M059J (cell line): ENCODE results near the gene MAB21L4. TPM values are rescaled to one million over a fixed set of nuclear protein-coding genes. Genes with fewer than 3 reads are reported as not detected.

Experiments
- DNase-seq: peaks from one replicate; pipeline ENCODE4 v3.0.0-alpha.2; 2012; ENCODE audit warnings: low read depth
- total RNA-seq: library from RNA; depleted of rRNA; stranded (reverse); fragments of >200 nt; shearing (Covaris generic); gene quantifications from 2 replicates; pipeline ENCODE4 v1.2.3, GENCODE V29; 2014

Gene MAB21L4
- total RNA-seq, 1 experiment from 2014 or later, result not detected

DNA sequence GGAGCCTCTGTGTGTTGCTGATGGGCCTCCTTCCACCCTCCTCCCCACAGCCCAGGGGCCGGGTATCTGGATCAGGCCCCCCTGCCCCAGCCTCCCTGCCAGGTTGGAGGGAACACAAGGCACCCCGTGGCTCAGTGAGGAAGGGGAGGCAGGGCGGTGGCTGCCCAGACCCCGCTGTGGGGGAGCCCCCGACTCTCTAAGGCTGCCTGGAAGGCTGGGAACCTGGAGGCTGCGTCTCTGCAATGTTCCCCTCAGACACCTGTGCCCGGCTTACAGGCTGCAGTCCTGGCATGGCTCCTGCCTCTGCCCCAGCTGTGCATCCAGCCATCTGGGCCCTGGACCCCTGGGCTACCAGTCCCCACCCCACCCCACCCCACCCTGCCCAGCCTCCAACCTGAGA is 438 bp upstream of the MAB21L4 start:
- DNase-seq, result no peak

GRCh38 chr2:240894836-240895558 is 959 bp downstream of the MAB21L4 start:
- no peak for DNase-seq

GRCh38 chr2:240894006-240894405 is 1.9 kb downstream of the MAB21L4 start:
- DNase-seq, result no peak

DNA sequence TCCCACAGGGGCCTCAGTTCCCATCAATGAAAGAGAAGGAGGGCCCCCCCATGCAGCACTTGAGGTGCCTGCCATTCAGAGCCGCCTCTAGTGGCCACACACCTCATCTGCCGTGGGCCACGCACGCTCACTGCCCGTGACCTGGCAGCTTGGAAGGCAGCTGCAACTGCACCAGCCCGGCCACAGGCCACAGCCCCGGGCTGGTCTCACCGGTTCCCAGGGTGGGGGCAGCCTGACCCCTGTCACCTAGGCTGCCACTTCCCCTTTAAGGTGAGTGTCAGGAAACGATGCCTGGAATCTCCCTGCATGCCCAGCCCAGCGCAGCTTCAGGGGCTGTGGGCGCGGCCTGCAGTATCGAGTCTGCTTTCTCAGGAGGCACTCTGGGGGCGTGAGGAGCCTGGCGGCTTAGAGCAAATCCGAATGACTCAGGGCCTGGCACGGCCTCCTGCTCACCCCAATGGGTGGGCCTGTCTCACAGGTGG is 2.6 kb downstream of the MAB21L4 start:
- DNase-seq, result no peak

DNA sequence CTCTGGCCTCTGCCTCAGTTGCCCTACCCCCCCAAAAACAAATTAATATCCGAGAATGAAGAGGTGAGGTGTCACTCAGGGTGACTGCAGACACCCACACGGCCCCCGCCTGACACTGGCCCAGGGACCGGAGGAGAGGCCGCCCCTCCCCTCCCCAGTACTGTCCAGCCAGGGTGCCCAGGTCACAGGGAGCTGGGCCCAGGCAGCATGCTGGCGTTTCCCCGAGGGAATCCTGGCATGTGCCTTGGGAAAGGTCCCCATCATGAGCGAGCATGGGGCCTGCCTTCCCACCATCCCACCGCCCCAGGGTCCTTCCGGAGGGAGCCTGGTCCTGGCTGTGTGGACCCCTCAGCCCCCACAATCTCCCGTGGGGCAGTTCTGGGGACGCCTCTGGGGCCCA is 3.0 kb downstream of the MAB21L4 start:
- DNase-seq, result no peak

DNA sequence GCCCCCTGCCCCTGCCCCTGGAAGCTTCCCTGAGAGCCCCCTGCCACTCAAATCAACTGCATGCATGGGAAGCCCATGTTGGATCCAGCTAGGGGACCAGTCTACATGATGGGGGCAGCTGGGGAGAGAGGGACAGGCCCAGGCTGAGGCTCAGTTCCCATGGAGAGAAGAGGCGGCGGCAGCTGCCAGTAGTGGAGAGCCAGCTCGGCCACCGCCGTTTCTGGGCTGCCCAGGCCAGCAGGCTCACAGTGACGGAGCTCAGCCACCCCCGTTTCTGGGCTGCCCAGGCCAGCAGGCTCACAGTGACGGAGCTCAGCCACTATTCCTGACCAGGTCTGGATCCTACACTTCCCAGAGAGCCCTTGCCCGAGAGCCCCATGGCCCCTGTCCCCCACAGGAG is 3.6 kb downstream of the MAB21L4 start:
- DNase-seq, result no peak

GRCh38 chr2:240891492-240892340 is 4.2 kb downstream of the MAB21L4 start:
- no peak for DNase-seq

- no peak for DNase-seq
These were observed 5.3 kb downstream of the MAB21L4 start for GRCh38 chr2:240890691-240891090.

DNA sequence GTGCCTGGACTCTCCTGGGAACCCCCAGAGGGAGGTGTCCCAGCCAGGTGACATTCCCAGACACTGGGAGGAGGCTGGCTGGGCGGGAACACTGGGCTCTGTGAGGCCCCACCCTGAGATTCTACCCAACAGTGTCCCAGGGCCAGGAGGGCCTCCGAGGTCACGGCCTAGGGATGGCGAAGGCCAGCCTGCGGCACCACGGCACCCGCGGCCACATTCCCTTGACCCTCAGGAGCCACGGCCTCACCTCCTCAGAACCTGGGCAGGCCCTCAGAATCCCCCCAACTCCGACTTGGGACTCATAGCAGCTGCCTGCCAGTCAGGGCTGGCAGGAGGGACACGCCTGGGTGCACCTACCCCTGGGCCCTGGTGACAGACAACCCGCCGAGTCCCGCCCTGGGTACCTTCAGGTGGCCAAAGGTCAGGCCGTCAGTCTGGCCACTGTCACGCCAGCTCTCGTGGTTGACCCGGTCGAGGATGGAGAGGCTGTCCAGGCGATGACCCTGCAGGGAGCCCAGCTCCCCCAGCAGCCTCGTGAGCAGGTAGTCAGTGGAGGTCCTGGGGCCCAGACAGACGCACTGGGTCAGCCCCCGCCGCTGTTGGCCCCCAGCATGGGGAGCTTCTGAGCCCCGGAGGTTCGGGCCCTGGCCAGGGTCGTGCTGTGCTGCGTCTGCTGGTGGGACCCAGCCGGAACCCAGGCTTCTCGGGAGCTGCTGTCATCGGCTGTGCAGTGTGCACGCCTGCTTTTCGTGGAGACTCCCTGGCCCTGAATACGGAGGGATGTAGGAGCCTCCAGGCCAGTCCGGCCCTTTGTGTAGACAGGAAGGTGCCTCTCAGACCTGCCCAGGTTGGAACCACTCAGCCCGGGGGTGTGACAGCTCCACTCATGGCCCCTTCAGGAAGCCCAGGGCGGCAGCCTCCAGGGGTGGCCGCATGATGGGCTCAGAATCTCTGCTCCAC is 6.1 kb downstream of the MAB21L4 start:
- DNase-seq, result no peak

GRCh38 chr2:240888890-240889573 is 6.9 kb downstream of the MAB21L4 start:
- DNase-seq, result no peak

DNA sequence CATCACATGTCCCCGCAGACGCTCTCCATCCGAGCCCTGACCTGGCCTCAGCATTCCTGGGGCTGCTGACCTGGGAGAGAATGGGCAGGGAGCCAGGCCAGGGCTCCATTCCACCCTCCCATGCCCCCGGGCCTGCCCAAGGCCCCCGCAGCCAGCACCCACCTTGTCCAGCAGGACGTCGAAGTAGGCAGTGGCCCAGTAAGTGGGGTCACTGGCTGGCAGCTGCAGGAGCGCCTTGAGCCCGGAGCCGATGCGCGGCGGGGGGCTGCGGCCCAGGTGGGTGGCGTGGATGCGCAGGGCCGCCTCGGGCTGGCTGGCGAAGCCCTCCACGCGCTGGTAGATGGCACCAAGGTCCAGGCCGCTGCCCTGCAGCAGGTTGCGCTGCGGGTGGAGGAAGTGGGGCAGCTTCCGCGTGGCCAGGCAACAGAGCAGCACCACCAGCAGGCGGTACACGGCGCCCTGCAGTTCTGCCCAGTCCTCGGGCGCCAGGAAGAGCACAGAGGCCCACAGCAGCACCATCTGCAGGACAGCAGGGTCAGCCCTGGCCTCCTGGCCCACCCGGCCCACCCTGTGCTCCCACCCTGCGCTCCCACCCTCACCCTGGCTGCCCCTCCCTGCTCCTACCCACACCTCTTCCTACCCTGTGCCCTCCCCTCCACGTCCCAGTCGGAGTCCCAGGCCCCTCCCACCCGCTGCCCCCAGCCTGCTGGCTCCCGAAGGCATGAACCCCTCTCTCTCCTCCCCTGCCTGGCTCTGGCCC is 7.6 kb downstream of the MAB21L4 start:
- DNase-seq, result no peak

- DNase-seq, result no peak
These were observed 8.3 kb downstream of the MAB21L4 start for GRCh38 chr2:240887631-240888030.

GRCh38 chr2:240886678-240887609 is 9.0 kb downstream of the MAB21L4 start:
- no peak for DNase-seq

DNA sequence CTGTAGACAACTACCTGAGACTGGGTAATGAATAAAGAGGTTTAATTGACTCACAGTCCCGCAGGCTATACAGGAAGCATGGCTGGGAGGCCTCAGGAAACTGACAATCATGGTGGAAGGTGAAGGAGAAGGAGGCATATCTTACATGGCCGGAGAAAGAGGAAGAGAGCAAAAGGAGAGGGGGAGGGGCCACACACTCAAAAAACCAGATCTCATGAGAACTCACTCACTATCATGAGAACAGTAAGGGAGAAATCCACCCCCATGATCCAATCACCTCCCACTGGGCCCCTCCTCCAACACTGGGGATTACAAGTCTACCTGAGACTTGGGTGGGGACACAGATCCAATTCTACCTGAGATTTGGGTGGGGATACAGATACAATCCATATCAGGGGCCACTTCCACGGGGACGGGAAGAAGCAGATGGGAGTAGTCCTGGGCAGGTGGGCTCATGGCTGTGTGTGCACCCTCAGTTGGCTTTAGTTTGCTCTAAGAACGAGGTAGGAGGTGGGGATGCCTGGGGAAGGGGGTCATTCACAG is 9.9 kb downstream of the MAB21L4 start:
- no peak for DNase-seq

DNA sequence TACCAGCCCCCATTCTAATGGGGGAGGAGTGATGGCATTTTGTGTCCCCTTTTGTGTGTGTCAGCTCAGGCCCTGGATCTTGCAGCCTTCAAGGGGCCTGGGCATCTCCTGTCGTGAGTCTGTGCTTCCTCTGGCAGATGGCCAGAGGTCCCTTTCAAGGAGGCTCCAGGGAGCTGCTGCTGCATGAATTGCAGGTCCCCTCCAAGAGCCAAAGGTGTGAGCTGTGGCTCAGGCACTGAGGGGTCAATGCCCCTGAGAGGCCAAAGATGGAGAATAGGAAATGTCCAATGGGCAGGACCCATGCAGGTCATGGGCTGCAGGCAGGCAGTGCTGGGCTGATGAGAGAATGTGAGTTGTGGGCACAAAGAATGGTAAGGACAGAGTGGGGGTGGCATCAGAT is 10.4 kb downstream of the MAB21L4 start:
- DNase-seq, result no peak

GRCh38 chr2:240884745-240885144 is 11.2 kb downstream of the MAB21L4 start:
- no peak for DNase-seq

- DNase-seq, result no peak
These were observed 11.7 kb downstream of the MAB21L4 start for GRCh38 chr2:240884221-240884620.

- no peak for DNase-seq
These were observed 14.0 kb downstream of the MAB21L4 start for GRCh38 chr2:240881913-240882312.

- no peak for DNase-seq
These were observed 16.9 kb downstream of the MAB21L4 start for GRCh38 chr2:240879105-240879504.
